Lower leg skin (tissue), 4 donors: ENCODE results near the gene DNAH10. TPM values are rescaled to one million over a fixed set of nuclear protein-coding genes. Genes with fewer than 3 reads are reported as not detected.

Experiments used
- DNase-seq, 2 donors: peaks; one replicate each; pipeline ENCODE4 v3.0.0-alpha.2; 2019; ENCODE audit warnings: low spot score in 2 of 2
- H3K4me3 ChIP-seq: fragments of 200-600 bp; sonication (generic); 2 replicates; pipeline ENCODE4 v1.5.1; 2017; ENCODE audit warnings: mild to moderate bottlenecking, low read depth; ENCODE audit not compliant: poor library complexity, severe bottlenecking
- POLR2A ChIP-seq, 2 donors: fragments of 450-650 bp; IDR thresholded peaks; one replicate each; pipeline ENCODE4 v1.6.1; 2016 to 2017; ENCODE audit warnings: antibody characterized with exemption in 2 of 2, mild to moderate bottlenecking in 1 of 2, moderate library complexity in 1 of 2
- WGBS, 2 donors: methylation state at CpG; one replicate each; pipeline ENCODE4 v1.1.5; 2018; 5-methylcytosine and 5-hydroxymethylcytosine counted together
- intact Hi-C: fragments of 100-400 bp; cut with DNase I; formaldehyde crosslinking; loops from one replicate; pipeline ENCODE4 v1.15.0; 2023; ENCODE audit warnings: low total_unique reads
- total RNA-seq, 4 donors: library from RNA; depleted of rRNA; stranded (reverse); fragments of >200 nt; gene quantifications; one replicate each; pipeline ENCODE4 v1.1.0, GENCODE V29; 2016
- TF ChIP-seq, protein P1 (sequence below), 3 donors: fragments of 450-650 bp; IDR thresholded peaks; one replicate each; pipeline ENCODE4 v1.5.1; 2016; ENCODE audit warnings: antibody characterized with exemption in 3 of 3, mild to moderate bottlenecking in 3 of 3, moderate library complexity in 2 of 3

Gene DNAH10
- total RNA-seq, 4 donors from 2014 or later = 0.02 to 0.27 (median 0.06) TPM; not detected in 1

DNA sequence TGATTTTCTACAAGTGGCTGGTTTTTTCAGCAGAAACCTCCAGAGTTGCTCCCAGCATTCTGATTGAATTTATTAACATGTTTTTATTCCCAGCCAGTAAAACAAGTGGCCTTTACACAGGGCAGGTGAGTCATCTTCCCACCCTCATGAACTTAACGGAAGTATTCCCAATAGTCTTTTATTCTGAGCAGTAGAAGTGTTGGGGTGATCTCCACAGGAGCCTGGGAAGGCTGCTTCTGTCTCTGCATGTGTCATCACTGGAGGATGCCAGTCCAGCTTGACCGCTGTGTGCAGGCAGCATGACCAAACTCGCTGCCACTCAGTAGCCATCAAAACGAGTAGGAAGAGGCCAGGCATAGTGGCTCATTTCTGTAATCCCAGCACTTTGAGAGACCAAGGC, 13.4 kb upstream of the DNAH10 start:
- no peak overlapping the region for H3K4me3 ChIP-seq
- TF ChIP-seq, protein P1, sequence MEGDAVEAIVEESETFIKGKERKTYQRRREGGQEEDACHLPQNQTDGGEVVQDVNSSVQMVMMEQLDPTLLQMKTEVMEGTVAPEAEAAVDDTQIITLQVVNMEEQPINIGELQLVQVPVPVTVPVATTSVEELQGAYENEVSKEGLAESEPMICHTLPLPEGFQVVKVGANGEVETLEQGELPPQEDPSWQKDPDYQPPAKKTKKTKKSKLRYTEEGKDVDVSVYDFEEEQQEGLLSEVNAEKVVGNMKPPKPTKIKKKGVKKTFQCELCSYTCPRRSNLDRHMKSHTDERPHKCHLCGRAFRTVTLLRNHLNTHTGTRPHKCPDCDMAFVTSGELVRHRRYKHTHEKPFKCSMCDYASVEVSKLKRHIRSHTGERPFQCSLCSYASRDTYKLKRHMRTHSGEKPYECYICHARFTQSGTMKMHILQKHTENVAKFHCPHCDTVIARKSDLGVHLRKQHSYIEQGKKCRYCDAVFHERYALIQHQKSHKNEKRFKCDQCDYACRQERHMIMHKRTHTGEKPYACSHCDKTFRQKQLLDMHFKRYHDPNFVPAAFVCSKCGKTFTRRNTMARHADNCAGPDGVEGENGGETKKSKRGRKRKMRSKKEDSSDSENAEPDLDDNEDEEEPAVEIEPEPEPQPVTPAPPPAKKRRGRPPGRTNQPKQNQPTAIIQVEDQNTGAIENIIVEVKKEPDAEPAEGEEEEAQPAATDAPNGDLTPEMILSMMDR (IDR thresholded peaks at IDR 0.05) = no peak
- TF ChIP-seq POLR2A (IDR thresholded peaks at IDR 0.05) = no peak
- 75 to 77% methylated on average over 4 of the region's 4 CpGs for WGBS, 2 donors
- intact Hi-C loops = no loop called here
- DNase-seq = no peak

DNA sequence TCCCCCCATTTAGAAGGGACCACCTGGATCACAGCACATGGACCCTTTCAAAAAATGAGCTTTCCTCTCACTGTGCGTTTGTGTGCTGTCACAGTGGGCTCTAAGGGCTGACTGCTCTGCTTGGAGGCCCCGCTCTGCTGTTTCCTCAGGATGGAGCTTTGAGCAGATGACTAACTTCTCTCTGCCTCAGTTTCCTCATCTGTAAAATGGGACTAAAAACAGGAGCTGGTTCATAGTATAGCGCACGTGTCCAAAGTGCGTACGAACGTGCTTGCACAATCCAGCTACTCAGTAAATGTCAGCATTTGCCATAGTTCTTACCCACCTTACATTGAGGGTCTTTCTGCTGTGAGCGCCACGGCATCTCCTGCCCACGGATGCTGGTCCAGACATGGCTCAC, 12.7 kb upstream of the DNAH10 start:
- 97% methylated on average over 10 of the region's 10 CpGs for WGBS, 2 donors

DNA sequence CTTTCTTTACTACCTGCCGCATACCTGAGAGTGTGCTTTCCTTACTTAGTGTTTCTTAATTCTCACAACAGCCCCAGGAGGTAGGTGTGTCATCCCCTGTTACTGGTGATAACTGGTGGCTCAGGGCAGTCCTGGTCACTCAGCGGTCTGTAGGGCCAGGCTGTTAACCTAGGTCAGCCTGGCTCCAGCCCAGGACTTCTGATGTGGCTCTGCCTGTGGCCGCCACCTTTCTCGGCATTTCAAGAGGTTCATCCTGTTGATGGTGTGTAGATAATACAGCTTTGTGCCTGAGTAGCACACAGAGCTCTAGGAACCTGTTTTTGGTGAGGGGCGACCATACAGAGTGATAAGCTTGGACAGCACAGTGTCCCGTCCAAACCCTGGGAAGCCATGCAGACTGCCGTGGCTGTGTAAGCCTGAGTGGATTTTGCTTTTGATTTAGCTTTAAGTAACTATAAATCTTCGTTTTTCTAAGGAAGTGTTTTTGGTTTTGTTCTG, 11.9 kb upstream of the DNAH10 start:
- no peak for DNase-seq
- TF ChIP-seq POLR2A (IDR thresholded peaks at IDR 0.05) = no peak
- TF ChIP-seq, protein P1 (IDR thresholded peaks at IDR 0.05) = no peak
- intact Hi-C loops = no loop called here
- H3K4me3 ChIP-seq = no peak overlapping the region
- 91 to 96% methylated on average over 7 to 8 of the region's 8 CpGs for WGBS, 2 donors

More for the DNA sequence above, 12.7 kb upstream of the DNAH10 start:
- intact Hi-C loops = no loop called here
- no peak overlapping the region for H3K4me3 ChIP-seq
- no peak for DNase-seq
- TF ChIP-seq, protein P1 (IDR thresholded peaks at IDR 0.05) = no peak

DNA sequence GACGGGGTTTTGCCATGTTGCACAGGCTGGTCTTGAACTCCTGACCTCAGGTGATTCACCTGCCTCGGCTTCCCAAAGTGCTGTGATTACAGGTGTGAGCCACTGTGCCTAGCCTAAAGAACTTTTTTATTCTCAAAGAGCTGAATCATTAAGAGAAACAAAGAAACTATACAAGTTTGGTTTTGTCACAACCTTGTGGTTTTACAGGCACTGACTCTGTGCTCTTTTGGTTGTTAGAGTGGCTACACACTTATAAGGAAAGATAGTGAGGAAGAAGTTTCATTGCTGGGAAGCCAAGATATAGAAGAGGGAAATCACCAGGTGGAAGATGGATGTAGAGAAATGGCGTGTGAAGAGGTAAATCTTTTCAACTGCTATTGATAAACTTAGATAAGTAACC, 10.1 kb upstream of the DNAH10 start:
- intact Hi-C loops = no loop called here

DNA sequence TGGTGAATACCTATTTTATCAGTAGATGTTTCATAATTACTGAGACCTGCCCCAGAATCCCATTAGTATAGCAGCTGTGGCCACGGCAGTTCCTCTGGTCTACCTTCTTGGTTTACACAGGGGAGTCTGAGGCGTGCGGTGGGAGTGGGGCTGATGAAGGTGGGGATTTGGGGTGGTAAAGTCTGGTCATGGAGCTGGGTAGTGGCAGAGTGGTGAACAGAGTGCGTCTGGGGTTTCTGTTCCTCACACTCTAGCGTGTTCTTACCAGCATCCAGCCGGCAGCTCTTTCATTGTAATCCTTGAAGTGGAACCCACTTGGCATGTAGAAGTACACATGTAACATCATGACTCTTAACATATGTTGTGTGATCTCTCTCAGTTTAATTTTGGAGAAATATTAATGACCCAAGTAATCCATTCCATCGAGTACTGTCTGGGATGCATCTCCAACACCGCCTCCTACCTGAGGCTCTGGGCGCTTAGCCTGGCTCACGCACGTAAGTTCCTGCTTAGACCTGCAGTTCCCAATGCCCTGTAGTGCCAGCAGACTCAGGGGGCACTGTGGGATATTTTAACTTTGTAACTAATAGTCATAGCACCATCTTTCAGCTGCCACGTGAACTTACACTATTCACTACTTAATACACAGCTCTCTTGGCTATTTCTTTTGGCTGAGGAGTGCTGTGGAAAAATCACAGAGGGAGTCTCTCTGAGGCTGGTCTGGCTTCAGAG, 7.9 kb upstream of the DNAH10 start:
- WGBS, 2 donors = 85 to 93% methylated on average over 12 of the region's 12 CpGs
- intact Hi-C loops = no loop called here
- no peak overlapping the region for H3K4me3 ChIP-seq
- peak in 1 of 2 donors; percentile 15 for DNase-seq
- TF ChIP-seq POLR2A (IDR thresholded peaks at IDR 0.05) = no peak
- TF ChIP-seq, protein P1 (IDR thresholded peaks at IDR 0.05) = no peak

More for the DNA sequence above, 10.1 kb upstream of the DNAH10 start:
- no peak overlapping the region for H3K4me3 ChIP-seq
- 91 to 92% methylated on average over 3 of the region's 3 CpGs for WGBS, 2 donors
- peak in 1 of 2 donors; percentile 26 for DNase-seq
- TF ChIP-seq, protein P1 (IDR thresholded peaks at IDR 0.05) = no peak
- no peak for TF ChIP-seq POLR2A (IDR thresholded peaks at IDR 0.05)
